ENCODE results near the gene TRIM32.

- TF ChIP-seq CTCF (conservative IDR thresholded peaks at IDR 0.05; ENCODE audit: low read length) (no peak), EZH2phosphoT487 (IDR thresholded peaks at IDR 0.05; ENCODE audit: borderline replicate concordance, low read depth, low read length) (no peak)
Measured at GRCh38 chr9:116705531-116705930, 18.4 kb downstream of the TRIM32 start.
